ENCODE data around the gene FOXO4.

- TF ChIP-seq POLR2AphosphoS5 (IDR thresholded peaks at IDR 0.05; ENCODE audit: low read depth, low read length), result no peak
- TF ChIP-seq ZNF800 (CRISPR knock-in tag; IDR thresholded peaks at IDR 0.05), result no peak
- no peak for TF ChIP-seq CEBPB (IDR thresholded peaks at IDR 0.05; ENCODE audit: borderline replicate concordance, low read depth, low read length)
- TF ChIP-seq ZBTB34 (CRISPR knock-in tag; IDR thresholded peaks at IDR 0.05), result no peak
- no peak for TF ChIP-seq ZNF235 (CRISPR knock-in tag; IDR thresholded peaks at IDR 0.05; ENCODE audit: borderline replicate concordance)
- TF ChIP-seq ZFP1 (CRISPR knock-in tag; IDR thresholded peaks at IDR 0.05), result no peak
- TF ChIP-seq CREB1 (IDR thresholded peaks at IDR 0.05), result no peak
- TF ChIP-seq CREB1 (CRISPR knock-in tag; IDR thresholded peaks at IDR 0.05), result no peak
- no peak for TF ChIP-seq ZNF75D (CRISPR knock-in tag; IDR thresholded peaks at IDR 0.05; ENCODE audit: borderline replicate concordance)
- no peak for TF ChIP-seq CTCF (CRISPR knock-in tag; IDR thresholded peaks at IDR 0.05)
- TF ChIP-seq SP1 (IDR thresholded peaks at IDR 0.05), result no peak
- TF ChIP-seq SP1 (CRISPR knock-in tag; IDR thresholded peaks at IDR 0.05), result no peak
- TF ChIP-seq ZMYM2 (CRISPR knock-in tag; IDR thresholded peaks at IDR 0.05), result no peak
- TF ChIP-seq ZNF263 (CRISPR knock-in tag; IDR thresholded peaks at IDR 0.05), result no peak
- no peak for TF ChIP-seq TAF1 (CRISPR knock-in tag; IDR thresholded peaks at IDR 0.05)
Measured at GRCh38 chrX:71099736-71100135, 4.1 kb downstream of the FOXO4 start.

All from HepG2 (cell line).